Uterus (tissue), 2 donors: ENCODE results near the gene NOXO1.

ENCODE experiments used
- CTCF ChIP-seq, 4 experiments: fragments of 200-600 bp in 2 of 4; fragments of 450-650 bp in 2 of 4; sonication (generic) in 2 of 4; IDR thresholded peaks; one replicate each; pipeline ENCODE4 v1.5.1; 2016 to 2019; ENCODE audit warnings: antibody characterized with exemption in 4 of 4, mild to moderate bottlenecking in 2 of 4, moderate library complexity in 1 of 4
- POLR2A ChIP-seq, 2 donors: fragments of 450-650 bp; IDR thresholded peaks; one replicate each; pipeline ENCODE4 v1.6.1; 2016; ENCODE audit warnings: antibody characterized with exemption in 2 of 2, mild to moderate bottlenecking in 1 of 2, moderate library complexity in 1 of 2

DNA sequence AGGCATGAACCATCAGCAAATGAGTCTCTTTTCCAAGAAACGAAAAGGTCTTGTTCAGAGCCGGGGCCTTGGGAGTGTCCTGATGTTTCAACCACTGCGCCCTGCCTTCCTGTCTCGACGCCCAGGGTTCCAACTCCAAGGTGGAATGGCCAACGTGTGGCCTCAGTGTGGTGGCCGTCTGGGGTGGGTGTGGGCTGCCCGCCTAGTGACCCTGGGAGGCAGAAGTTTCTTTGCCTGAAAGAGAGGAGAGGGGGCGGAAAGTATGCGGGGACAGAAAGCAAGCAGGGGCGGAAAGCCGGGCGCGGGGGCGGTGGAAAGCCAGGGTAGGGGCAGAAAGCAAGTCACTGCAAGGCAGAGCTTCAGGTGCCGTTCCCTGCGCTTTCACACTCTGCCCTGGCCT lies 42.4 kb downstream of the NOXO1 start:
- TF ChIP-seq CTCF (IDR thresholded peaks at IDR 0.05) (no peak), POLR2A (IDR thresholded peaks at IDR 0.05) (no peak)
